ENCODE results near the gene PARD6A. TPM values are rescaled to one million over a fixed set of nuclear protein-coding genes. Genes with fewer than 3 reads are reported as not detected.
A peak's percentile ranks its signal among the peaks of the same experiment; 100 is the strongest.

The PARD6A gene
- polyA plus RNA-seq, 3 donors = 2.7 to 6.9 (median 6.1) TPM

- H3K4me2 ChIP-seq (replicated peaks; ENCODE audit: extremely low read depth, low read length, poor library complexity, severe bottlenecking) = no peak overlapping the region
- no peak overlapping the region for H3K27ac Mint-ChIP-seq
- no peak overlapping the region for H3K4me3 Mint-ChIP-seq
Observed at GRCh38 chr16:67654403-67654911, 6.3 kb upstream of the PARD6A start.

GRCh38 chr16:67655363-67655762, 5.4 kb upstream of the PARD6A start:
- H3K4me2 ChIP-seq (replicated peaks; ENCODE audit: extremely low read depth, low read length, poor library complexity, severe bottlenecking) = no peak overlapping the region
- H3K36me3 Mint-ChIP-seq = peaks cover 7 to 14% of the 10 kb centered on the region in 2 donors
- H3K79me2 ChIP-seq (ENCODE audit: insufficient read depth, low read length) = peaks cover 8% of the 10 kb centered on the region
- no peaks in the 10 kb centered on the region for H3K9me3 Mint-ChIP-seq
- H3K9me3 ChIP-seq (replicated peaks in 1 of 2; ENCODE audit: control insufficient read depth in 1 of 2, insufficient read depth in 1 of 2, low read length in 2 of 2) = no peaks in the 10 kb centered on the region
- WGBS (ENCODE audit: insufficient coverage) = 94% methylated on average over 4 of the region's 4 CpGs
- H2AFZ ChIP-seq (ENCODE audit: insufficient read depth, low read depth, low read length, poor library complexity, severe bottlenecking) = no peak overlapping the region
- no peaks in the 10 kb centered on the region for H3K27me3 ChIP-seq (ENCODE audit: control insufficient read depth in 2 of 2, insufficient read depth in 2 of 2, low read length in 2 of 2)
- no peak overlapping the region for H3K4me3 ChIP-seq (replicated peaks in 1 of 3; ENCODE audit: low read depth in 2 of 3, low read length in 3 of 3)
- H3K4me1 Mint-ChIP-seq = peaks cover 12% of the 10 kb centered on the region
- H3K36me3 ChIP-seq (replicated peaks in 1 of 2; ENCODE audit: control insufficient read depth in 1 of 2, insufficient read depth in 2 of 2, low read length in 2 of 2) = peaks cover 0 to 4% of the 10 kb centered on the region in 2 donors
- intact Hi-C loops (cut with micrococcal nuclease) = loop anchor here in 1 of 2 donors (5.0 kb wide), 1 partner anchor 108 kb away; no protein-coding TSS in a partner anchor
- H3K4me3 Mint-ChIP-seq = no peak overlapping the region
- no peak overlapping the region for H3K27ac Mint-ChIP-seq
- peaks cover 11 to 16% of the 10 kb centered on the region in 2 donors for H3K4me1 ChIP-seq (ENCODE audit: control insufficient read depth in 1 of 2, insufficient read depth in 2 of 2, low read length in 2 of 2)
- no peak overlapping the region for H3K9ac ChIP-seq (ENCODE audit: insufficient read depth, low read length, poor library complexity, severe bottlenecking)
- no peak for DNase-seq
- TF ChIP-seq CTCF (IDR thresholded peaks at IDR 0.05) = no peak
- H3K27me3 Mint-ChIP-seq (ENCODE audit: low read depth in 3 of 3) = peaks cover 2 to 5% (median 3%) of the 10 kb centered on the region in 3 donors
- no peak overlapping the region for H3K27ac ChIP-seq (ENCODE audit: low read depth in 1 of 2, low read length in 2 of 2)
- no peaks in the 10 kb centered on the region for H4K20me1 ChIP-seq (ENCODE audit: insufficient read depth, low read length)

More at GRCh38 chr16:67654403-67654911, 6.3 kb upstream of the PARD6A start:
- H3K9me3 ChIP-seq (replicated peaks in 1 of 2; ENCODE audit: control insufficient read depth in 1 of 2, insufficient read depth in 1 of 2, low read length in 2 of 2) = no peaks in the 10 kb centered on the region
- H3K27me3 Mint-ChIP-seq (ENCODE audit: low read depth in 3 of 3) = peaks cover 2 to 5% (median 5%) of the 10 kb centered on the region in 3 donors
- no peak overlapping the region for H3K9ac ChIP-seq (ENCODE audit: insufficient read depth, low read length, poor library complexity, severe bottlenecking)
- TF ChIP-seq CTCF (IDR thresholded peaks at IDR 0.05) = no peak
- peaks cover 5% of the 10 kb centered on the region for H3K79me2 ChIP-seq (ENCODE audit: insufficient read depth, low read length)
- H3K27me3 ChIP-seq (ENCODE audit: control insufficient read depth in 2 of 2, insufficient read depth in 2 of 2, low read length in 2 of 2) = no peaks in the 10 kb centered on the region
- H3K4me1 Mint-ChIP-seq = peaks cover 9% of the 10 kb centered on the region
- no peaks in the 10 kb centered on the region for H3K9me3 Mint-ChIP-seq
- no peak overlapping the region for H3K27ac ChIP-seq (ENCODE audit: low read depth in 1 of 2, low read length in 2 of 2)
- H3K36me3 Mint-ChIP-seq = peaks cover 7 to 14% of the 10 kb centered on the region in 2 donors
- H2AFZ ChIP-seq (ENCODE audit: insufficient read depth, low read depth, low read length, poor library complexity, severe bottlenecking) = no peak overlapping the region
- WGBS (ENCODE audit: insufficient coverage) = 95% methylated on average over 26 of the region's 30 CpGs
- H4K20me1 ChIP-seq (ENCODE audit: insufficient read depth, low read length) = no peaks in the 10 kb centered on the region
- H3K36me3 ChIP-seq (replicated peaks in 1 of 2; ENCODE audit: control insufficient read depth in 1 of 2, insufficient read depth in 2 of 2, low read length in 2 of 2) = peaks cover 0 to 4% of the 10 kb centered on the region in 2 donors
- DNase-seq = peak in 1 of 3 donors; percentile 4
- intact Hi-C loops (cut with micrococcal nuclease) = no loop called here
- no peak overlapping the region for H3K4me3 ChIP-seq (replicated peaks in 1 of 3; ENCODE audit: low read depth in 2 of 3, low read length in 3 of 3)
- peaks cover 8 to 11% of the 10 kb centered on the region in 2 donors for H3K4me1 ChIP-seq (ENCODE audit: control insufficient read depth in 1 of 2, insufficient read depth in 2 of 2, low read length in 2 of 2)

All from CD14-positive monocyte (primary cell).